ENCODE data around the gene RPH3AL. TPM values are rescaled to one million over a fixed set of nuclear protein-coding genes. Genes with fewer than 3 reads are reported as not detected.
A peak's percentile ranks its signal among the peaks of the same experiment; 100 is the strongest.

Gene RPH3AL
- total RNA-seq, 1 donor = 1.3 TPM

GRCh38 chr17:280901-281300 lies 71.7 kb downstream of the RPH3AL start:
- DNase-seq (ENCODE audit: low read depth) = no peak
- no peak overlapping the region for H3K4me3 ChIP-seq (ENCODE audit: low read depth, low read length)
- TF ChIP-seq CTCF (IDR thresholded peaks at IDR 0.05; ENCODE audit: insufficient read depth, low read depth, low read length) = no peak

- no peak for TF ChIP-seq CTCF (IDR thresholded peaks at IDR 0.05; ENCODE audit: insufficient read depth, low read depth, low read length)
- H3K4me3 ChIP-seq (ENCODE audit: low read depth, low read length) = no peak overlapping the region
- no peak for DNase-seq (ENCODE audit: low read depth)
Observed at GRCh38 chr17:280216-280615, 72.4 kb downstream of the RPH3AL start.

GRCh38 chr17:279776-280175 lies 72.8 kb downstream of the RPH3AL start:
- TF ChIP-seq CTCF (IDR thresholded peaks at IDR 0.05; ENCODE audit: insufficient read depth, low read depth, low read length) = no peak
- DNase-seq (ENCODE audit: low read depth) = no peak
- no peak overlapping the region for H3K4me3 ChIP-seq (ENCODE audit: low read depth, low read length)

- TF ChIP-seq CTCF (IDR thresholded peaks at IDR 0.05; ENCODE audit: insufficient read depth, low read depth, low read length) = no peak
- no peak overlapping the region for H3K4me3 ChIP-seq (ENCODE audit: low read depth, low read length)
- peak; percentile 16 for DNase-seq (ENCODE audit: low read depth)
Observed at GRCh38 chr17:279331-279730, 73.3 kb downstream of the RPH3AL start.

- no peak overlapping the region for H3K4me3 ChIP-seq (ENCODE audit: low read depth, low read length)
- no peak for TF ChIP-seq CTCF (IDR thresholded peaks at IDR 0.05; ENCODE audit: insufficient read depth, low read depth, low read length)
- no peak for DNase-seq (ENCODE audit: low read depth)
Observed at GRCh38 chr17:278676-279059, 73.9 kb downstream of the RPH3AL start.

GRCh38 chr17:278055-278675 lies 74.4 kb downstream of the RPH3AL start:
- no peak for DNase-seq (ENCODE audit: low read depth)
- H3K4me3 ChIP-seq (ENCODE audit: low read depth, low read length) = no peak overlapping the region
- TF ChIP-seq CTCF (IDR thresholded peaks at IDR 0.05; ENCODE audit: insufficient read depth, low read depth, low read length) = no peak

- no peak for TF ChIP-seq CTCF (IDR thresholded peaks at IDR 0.05; ENCODE audit: insufficient read depth, low read depth, low read length)
- no peak overlapping the region for H3K4me3 ChIP-seq (ENCODE audit: low read depth, low read length)
- no peak for DNase-seq (ENCODE audit: low read depth)
Observed at GRCh38 chr17:274902-275301, 77.7 kb downstream of the RPH3AL start.
